ENCODE measurements around the gene GAB4.

Gene GAB4

DNA sequence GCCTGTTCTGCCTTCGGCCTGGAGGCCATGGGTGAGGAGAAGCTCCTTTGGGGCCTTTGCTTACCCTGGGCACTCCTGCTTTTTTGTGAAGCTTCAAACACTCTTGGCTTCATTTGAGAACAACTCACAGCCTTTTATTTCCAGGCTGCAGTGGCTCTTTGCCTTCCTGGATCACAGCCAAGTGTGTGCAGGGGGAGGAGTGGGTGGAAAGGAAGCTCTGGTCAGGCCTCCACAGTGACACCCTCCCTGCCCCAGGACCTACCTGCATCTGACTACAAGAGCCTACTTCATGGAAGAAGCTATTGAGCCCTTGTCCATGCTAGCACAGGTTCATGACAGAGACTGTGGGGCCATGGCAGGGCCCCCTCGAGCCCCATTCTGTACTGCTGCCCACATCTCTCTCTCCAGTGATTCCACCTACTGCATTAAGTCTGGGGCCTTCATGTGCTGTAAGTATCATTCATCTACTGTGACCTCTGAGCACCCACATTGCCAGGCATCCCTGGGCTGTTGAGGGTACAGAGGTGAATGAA, 52.3 kb downstream of the GAB4 start:
- H2BK120ac ChIP-seq (ENCODE audit: low read depth, low read length), result no peak overlapping the region
- H3K4me3 ChIP-seq (ENCODE audit: low read length), result no peak overlapping the region
- no peak overlapping the region for H3K4ac ChIP-seq (ENCODE audit: low read depth, low read length)
- H3K9ac ChIP-seq (ENCODE audit: low read length), result no peak overlapping the region
- no peaks in the 10 kb centered on the region for H3K79me1 ChIP-seq (ENCODE audit: low read length)
- no peak overlapping the region for H3K27ac ChIP-seq (ENCODE audit: low read depth, low read length)
- H3K4me1 ChIP-seq (ENCODE audit: control insufficient read depth, low read depth, low read length), result no peaks in the 10 kb centered on the region
- H3K18ac ChIP-seq (ENCODE audit: low read length), result no peak overlapping the region
- H3K27me3 ChIP-seq (ENCODE audit: insufficient read depth, low read length, poor library complexity), result no peaks in the 10 kb centered on the region
- H3K79me2 ChIP-seq (ENCODE audit: control insufficient read depth, insufficient read depth, low read length), result no peaks in the 10 kb centered on the region
- no peak overlapping the region for H4K5ac ChIP-seq (ENCODE audit: low read length)
- no peak overlapping the region for H4K8ac ChIP-seq (ENCODE audit: low read depth, low read length)
- no peak overlapping the region for H3K23ac ChIP-seq (ENCODE audit: low read length)
- H3K36me3 ChIP-seq (ENCODE audit: control insufficient read depth, insufficient read depth, low read length), result no peaks in the 10 kb centered on the region
- no peak for DNase-seq
- no peak overlapping the region for H3K4me2 ChIP-seq (ENCODE audit: low read length)
- H2BK15ac ChIP-seq (replicated peaks; ENCODE audit: low read depth), result no peak overlapping the region
- H3K56ac ChIP-seq (ENCODE audit: low read length), result no peak overlapping the region
- WGBS (ENCODE audit: extremely low coverage, insufficient coverage, low lambda C conversion rate), result no CpG with 5 or more reads among the region's 2 CpGs
- H2AK5ac ChIP-seq (ENCODE audit: low read length), result no peak overlapping the region
- no peak overlapping the region for H2BK5ac ChIP-seq (ENCODE audit: low read length)

DNA sequence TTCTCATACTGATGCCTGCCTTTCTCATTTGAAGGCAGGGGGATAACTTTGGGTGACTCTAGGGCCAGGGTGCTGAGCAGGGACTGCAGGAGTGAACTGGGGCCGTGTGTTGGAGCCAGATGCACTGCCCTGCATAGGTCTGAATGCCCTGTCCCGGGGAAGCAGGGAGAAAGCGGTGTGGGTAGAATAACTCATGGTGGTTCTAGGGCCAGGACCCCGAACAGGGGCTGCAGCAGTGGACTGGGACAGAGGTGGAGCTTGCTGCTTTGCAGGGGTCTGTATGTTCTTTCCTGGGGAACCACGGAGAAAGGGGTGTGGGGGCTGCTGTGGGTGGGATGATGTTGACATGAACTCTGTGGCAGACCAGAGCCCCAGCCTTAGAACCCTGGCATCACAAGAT, 52.9 kb downstream of the GAB4 start:
- no peaks in the 10 kb centered on the region for H3K79me1 ChIP-seq (ENCODE audit: low read length)

DNA sequence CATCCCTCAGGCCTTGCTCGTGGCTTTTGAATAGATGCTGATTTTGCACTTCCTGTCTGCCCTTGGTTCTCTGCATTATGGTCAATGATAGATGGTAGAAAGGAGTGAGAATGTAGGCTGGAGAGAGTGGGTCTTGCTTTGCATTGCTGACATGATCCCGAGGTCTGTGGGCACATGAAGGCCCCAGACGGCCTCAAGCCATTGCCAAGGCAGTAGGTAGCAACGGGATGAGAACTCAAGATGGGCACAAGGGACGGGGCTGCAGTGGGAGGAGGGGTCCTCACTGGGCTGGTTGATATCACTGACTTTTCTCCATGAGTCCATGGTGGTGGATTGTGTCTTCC, 54.0 kb downstream of the GAB4 start:
- no peak overlapping the region for H3K23ac ChIP-seq (ENCODE audit: low read length)
- no peak overlapping the region for H2BK120ac ChIP-seq (ENCODE audit: low read depth, low read length)
- WGBS (ENCODE audit: extremely low coverage, insufficient coverage, low lambda C conversion rate), result no CpG with 5 or more reads among the region's 5 CpGs
- no peak overlapping the region for H2AK5ac ChIP-seq (ENCODE audit: low read length)
- no peaks in the 10 kb centered on the region for H3K79me1 ChIP-seq (ENCODE audit: low read length)
- H3K79me2 ChIP-seq (ENCODE audit: control insufficient read depth, insufficient read depth, low read length), result no peaks in the 10 kb centered on the region
- H3K4ac ChIP-seq (ENCODE audit: low read depth, low read length), result no peak overlapping the region
- H3K27me3 ChIP-seq (ENCODE audit: insufficient read depth, low read length, poor library complexity), result no peaks in the 10 kb centered on the region
- no peaks in the 10 kb centered on the region for H3K4me1 ChIP-seq (ENCODE audit: control insufficient read depth, low read depth, low read length)
- H3K9ac ChIP-seq (ENCODE audit: low read length), result no peak overlapping the region
- no peak overlapping the region for H2BK15ac ChIP-seq (replicated peaks; ENCODE audit: low read depth)
- no peak overlapping the region for H4K8ac ChIP-seq (ENCODE audit: low read depth, low read length)
- H3K4me3 ChIP-seq (ENCODE audit: low read length), result no peak overlapping the region
- no peak for DNase-seq
- H4K5ac ChIP-seq (ENCODE audit: low read length), result no peak overlapping the region
- no peak overlapping the region for H3K56ac ChIP-seq (ENCODE audit: low read length)
- no peak overlapping the region for H3K18ac ChIP-seq (ENCODE audit: low read length)
- no peak overlapping the region for H3K27ac ChIP-seq (ENCODE audit: low read depth, low read length)
- no peak overlapping the region for H2BK5ac ChIP-seq (ENCODE audit: low read length)
- no peak overlapping the region for H3K4me2 ChIP-seq (ENCODE audit: low read length)
- H3K36me3 ChIP-seq (ENCODE audit: control insufficient read depth, insufficient read depth, low read length), result no peaks in the 10 kb centered on the region

More for the DNA sequence above, 52.9 kb downstream of the GAB4 start:
- H3K9ac ChIP-seq (ENCODE audit: low read length), result no peak overlapping the region
- no peak overlapping the region for H4K8ac ChIP-seq (ENCODE audit: low read depth, low read length)
- no peak overlapping the region for H3K56ac ChIP-seq (ENCODE audit: low read length)
- no peaks in the 10 kb centered on the region for H3K4me1 ChIP-seq (ENCODE audit: control insufficient read depth, low read depth, low read length)
- H2BK120ac ChIP-seq (ENCODE audit: low read depth, low read length), result no peak overlapping the region
- whole genome bisulfite sequencing (ENCODE audit: extremely low coverage, insufficient coverage, low lambda C conversion rate), result no CpG with 5 or more reads among the region's 5 CpGs
- H4K5ac ChIP-seq (ENCODE audit: low read length), result no peak overlapping the region
- H3K4ac ChIP-seq (ENCODE audit: low read depth, low read length), result no peak overlapping the region
- no peak for DNase-seq
- no peak overlapping the region for H3K23ac ChIP-seq (ENCODE audit: low read length)
- H2AK5ac ChIP-seq (ENCODE audit: low read length), result no peak overlapping the region
- no peak overlapping the region for H3K4me2 ChIP-seq (ENCODE audit: low read length)
- no peak overlapping the region for H3K27ac ChIP-seq (ENCODE audit: low read depth, low read length)
- no peak overlapping the region for H2BK15ac ChIP-seq (replicated peaks; ENCODE audit: low read depth)
- no peaks in the 10 kb centered on the region for H3K27me3 ChIP-seq (ENCODE audit: insufficient read depth, low read length, poor library complexity)
- no peak overlapping the region for H2BK5ac ChIP-seq (ENCODE audit: low read length)
- no peaks in the 10 kb centered on the region for H3K79me2 ChIP-seq (ENCODE audit: control insufficient read depth, insufficient read depth, low read length)
- no peaks in the 10 kb centered on the region for H3K36me3 ChIP-seq (ENCODE audit: control insufficient read depth, insufficient read depth, low read length)
- no peak overlapping the region for H3K4me3 ChIP-seq (ENCODE audit: low read length)
- no peak overlapping the region for H3K18ac ChIP-seq (ENCODE audit: low read length)

DNA sequence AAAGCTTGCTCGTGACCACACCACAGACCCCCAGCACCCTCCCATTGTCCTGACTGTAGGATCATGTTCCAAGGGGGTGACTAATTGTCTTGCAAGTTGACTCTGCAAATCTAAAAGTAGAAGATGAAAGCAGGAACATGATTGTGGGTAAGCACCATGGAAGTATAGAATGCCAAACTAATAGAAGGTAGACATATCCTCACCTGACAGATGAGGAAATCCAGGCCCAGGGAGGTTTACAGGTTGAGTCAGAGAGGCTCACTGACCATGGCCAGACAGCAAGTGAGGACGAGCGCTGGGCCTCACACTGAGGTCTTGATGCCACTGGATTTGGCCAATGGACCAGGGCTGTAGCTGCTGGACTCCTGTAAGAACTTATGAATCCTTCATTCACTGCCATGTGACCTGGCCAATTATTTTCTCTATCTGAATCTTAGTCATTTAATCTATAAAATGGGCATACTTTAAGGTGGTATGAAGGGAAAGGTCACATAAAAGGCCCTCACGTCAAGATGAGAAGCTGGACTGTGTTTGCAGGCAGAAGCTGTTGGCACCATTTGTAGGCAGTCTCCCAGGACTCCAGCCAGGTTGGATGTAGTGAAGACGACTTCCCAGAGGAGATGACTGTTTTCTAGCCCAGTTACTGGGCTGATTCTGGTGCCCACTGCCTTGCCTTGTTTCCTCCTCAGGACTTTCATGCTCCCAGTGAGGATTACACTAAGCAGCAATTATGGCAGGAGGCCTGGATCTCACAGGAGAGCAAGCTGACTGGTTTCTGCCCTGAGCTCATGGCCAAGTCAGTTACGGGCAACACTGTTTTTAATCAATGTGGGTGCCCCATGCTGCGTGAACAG, 54.6 kb downstream of the GAB4 start:
- no peak overlapping the region for H3K56ac ChIP-seq (ENCODE audit: low read length)
- H2BK120ac ChIP-seq (ENCODE audit: low read depth, low read length), result no peak overlapping the region
- H3K4me3 ChIP-seq (ENCODE audit: low read length), result no peak overlapping the region
- no peak overlapping the region for H2BK15ac ChIP-seq (replicated peaks; ENCODE audit: low read depth)
- H3K79me1 ChIP-seq (ENCODE audit: low read length), result no peaks in the 10 kb centered on the region
- no peak overlapping the region for H2BK5ac ChIP-seq (ENCODE audit: low read length)
- no peaks in the 10 kb centered on the region for H3K79me2 ChIP-seq (ENCODE audit: control insufficient read depth, insufficient read depth, low read length)
- no peak overlapping the region for H2AK5ac ChIP-seq (ENCODE audit: low read length)
- H4K5ac ChIP-seq (ENCODE audit: low read length), result no peak overlapping the region
- H3K18ac ChIP-seq (ENCODE audit: low read length), result no peak overlapping the region
- no peak overlapping the region for H3K4me2 ChIP-seq (ENCODE audit: low read length)
- no peak overlapping the region for H3K4ac ChIP-seq (ENCODE audit: low read depth, low read length)
- no peak overlapping the region for H3K27ac ChIP-seq (ENCODE audit: low read depth, low read length)
- H3K36me3 ChIP-seq (ENCODE audit: control insufficient read depth, insufficient read depth, low read length), result no peaks in the 10 kb centered on the region
- DNase-seq, result no peak
- no peaks in the 10 kb centered on the region for H3K4me1 ChIP-seq (ENCODE audit: control insufficient read depth, low read depth, low read length)
- no peak overlapping the region for H3K23ac ChIP-seq (ENCODE audit: low read length)
- no CpG with 5 or more reads among the region's 7 CpGs for WGBS (ENCODE audit: extremely low coverage, insufficient coverage, low lambda C conversion rate)
- H3K27me3 ChIP-seq (ENCODE audit: insufficient read depth, low read length, poor library complexity), result no peaks in the 10 kb centered on the region
- no peak overlapping the region for H4K8ac ChIP-seq (ENCODE audit: low read depth, low read length)
- H3K9ac ChIP-seq (ENCODE audit: low read length), result no peak overlapping the region

DNA sequence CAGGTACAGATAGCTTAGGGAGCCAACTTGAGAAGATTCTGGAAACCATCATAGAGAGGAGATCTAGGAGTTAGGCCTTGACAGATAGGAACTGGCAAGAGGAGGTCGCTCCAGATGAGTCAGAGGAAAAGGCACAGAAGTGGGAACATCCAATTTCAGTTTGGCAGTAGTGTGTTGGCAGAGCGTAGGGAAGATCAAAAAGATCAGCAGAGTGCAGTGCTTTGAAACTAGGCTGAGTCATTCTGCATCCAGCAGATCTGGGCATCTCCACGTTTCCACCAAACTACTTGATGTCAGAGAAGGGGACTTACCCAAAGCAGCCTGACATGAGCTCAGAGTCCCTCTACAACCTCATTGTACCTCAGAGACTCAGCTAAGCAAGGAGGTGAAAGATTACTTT, 58.5 kb downstream of the GAB4 start:
- no peak overlapping the region for H4K8ac ChIP-seq (ENCODE audit: low read depth, low read length)
- no peak for DNase-seq
- H3K18ac ChIP-seq (ENCODE audit: low read length), result no peak overlapping the region
- no peak overlapping the region for H2BK120ac ChIP-seq (ENCODE audit: low read depth, low read length)
- WGBS (ENCODE audit: extremely low coverage, insufficient coverage, low lambda C conversion rate), result no CpG with 5 or more reads among the region's 3 CpGs
- H3K4me2 ChIP-seq (ENCODE audit: low read length), result no peak overlapping the region
- no peaks in the 10 kb centered on the region for H3K27me3 ChIP-seq (ENCODE audit: insufficient read depth, low read length, poor library complexity)
- H2BK5ac ChIP-seq (ENCODE audit: low read length), result no peak overlapping the region
- no peaks in the 10 kb centered on the region for H3K36me3 ChIP-seq (ENCODE audit: control insufficient read depth, insufficient read depth, low read length)
- no peaks in the 10 kb centered on the region for H3K79me1 ChIP-seq (ENCODE audit: low read length)
- no peak overlapping the region for H3K4me3 ChIP-seq (ENCODE audit: low read length)
- no peak overlapping the region for H3K56ac ChIP-seq (ENCODE audit: low read length)
- H2BK15ac ChIP-seq (replicated peaks; ENCODE audit: low read depth), result no peak overlapping the region
- H3K27ac ChIP-seq (ENCODE audit: low read depth, low read length), result no peak overlapping the region
- H4K5ac ChIP-seq (ENCODE audit: low read length), result no peak overlapping the region
- no peak overlapping the region for H2AK5ac ChIP-seq (ENCODE audit: low read length)
- H3K79me2 ChIP-seq (ENCODE audit: control insufficient read depth, insufficient read depth, low read length), result no peaks in the 10 kb centered on the region
- no peak overlapping the region for H3K4ac ChIP-seq (ENCODE audit: low read depth, low read length)
- no peak overlapping the region for H3K9ac ChIP-seq (ENCODE audit: low read length)
- no peak overlapping the region for H3K23ac ChIP-seq (ENCODE audit: low read length)
- no peaks in the 10 kb centered on the region for H3K4me1 ChIP-seq (ENCODE audit: control insufficient read depth, low read depth, low read length)

DNA sequence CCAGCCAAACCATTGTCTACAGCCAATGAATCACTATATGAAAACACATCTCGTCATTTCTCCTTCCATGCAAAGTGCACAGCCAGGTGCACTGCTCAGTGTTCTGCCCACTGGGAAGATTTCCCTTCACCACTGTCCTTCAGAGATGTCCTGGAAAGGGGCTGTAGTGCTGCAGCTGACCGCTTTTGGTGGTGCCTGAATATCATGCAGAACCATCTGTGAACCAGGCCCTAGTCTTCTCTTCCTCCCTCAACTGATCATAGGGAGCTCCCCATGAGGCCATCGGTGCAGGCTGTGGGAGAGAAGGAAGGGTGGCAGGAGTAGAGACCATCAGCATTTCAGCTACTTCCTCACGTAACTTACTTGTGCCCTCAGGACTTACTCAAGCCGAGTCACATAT, 70.2 kb downstream of the GAB4 start:
- Histone ChIP-seq H2BK5ac (ENCODE audit: low read length) (no peak overlapping the region), H3K27me3 (ENCODE audit: insufficient read depth, low read length, poor library complexity) (no peaks in the 10 kb centered on the region), H3K23ac (ENCODE audit: low read length) (no peak overlapping the region), H3K4me1 (ENCODE audit: control insufficient read depth, low read depth, low read length) (no peaks in the 10 kb centered on the region), H3K9ac (ENCODE audit: low read length) (no peak overlapping the region), H4K8ac (ENCODE audit: low read depth, low read length) (no peak overlapping the region), H3K36me3 (ENCODE audit: control insufficient read depth, insufficient read depth, low read length) (no peaks in the 10 kb centered on the region), H3K56ac (ENCODE audit: low read length) (no peak overlapping the region), H2BK120ac (ENCODE audit: low read depth, low read length) (no peak overlapping the region), H4K5ac (ENCODE audit: low read length) (no peak overlapping the region), H2BK15ac (replicated peaks; ENCODE audit: low read depth) (no peak overlapping the region), H3K4me2 (ENCODE audit: low read length) (no peak overlapping the region), H3K79me2 (ENCODE audit: control insufficient read depth, insufficient read depth, low read length) (no peaks in the 10 kb centered on the region), H3K79me1 (ENCODE audit: low read length) (no peaks in the 10 kb centered on the region), H3K4me3 (ENCODE audit: low read length) (no peak overlapping the region), H3K18ac (ENCODE audit: low read length) (no peak overlapping the region), H3K4ac (ENCODE audit: low read depth, low read length) (no peak overlapping the region), H2AK5ac (ENCODE audit: low read length) (no peak overlapping the region), H3K27ac (ENCODE audit: low read depth, low read length) (no peak overlapping the region)
- WGBS (ENCODE audit: extremely low coverage, insufficient coverage, low lambda C conversion rate), result no CpG with 5 or more reads among the region's 5 CpGs
- no peak for DNase-seq
